GM18507 (cell line): ENCODE data around the gene IRGQ.

Experiments used
- DNase-seq: peaks from one replicate; pipeline ENCODE4 v3.0.0; 2011; ENCODE audit warnings: low read depth; ENCODE audit not compliant: insufficient read length; ENCODE audit errors: extremely low spot score
- FAIRE-seq: peaks from 2 replicates; lab custom pipeline; 2011; peaks lifted over from hg19 to GRCh38; lab: Jason Lieb, UNC

IRGQ gene

DNA sequence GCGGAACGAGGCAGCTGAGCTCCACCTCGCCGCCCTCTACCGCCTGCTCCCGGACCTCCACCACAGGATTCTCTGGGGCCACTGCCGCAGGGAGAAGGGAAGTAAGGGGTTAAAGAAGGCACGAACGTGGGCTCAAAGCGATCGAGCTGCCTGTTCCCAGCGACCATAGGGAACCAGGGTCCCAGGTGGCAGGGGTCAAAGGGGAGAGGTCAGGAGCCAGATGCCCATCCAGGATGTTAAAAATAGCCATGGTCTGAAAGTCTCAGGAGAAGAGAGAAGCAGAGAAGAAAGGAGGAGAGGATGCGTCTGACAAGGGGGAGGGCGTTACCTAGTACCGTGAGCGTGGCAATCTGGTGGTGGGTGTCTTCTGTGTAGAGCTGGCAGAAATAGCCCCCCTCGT lies 30.9 kb upstream of the IRGQ start:
- DNase-seq (no peak), FAIRE-seq (no peak)

DNA sequence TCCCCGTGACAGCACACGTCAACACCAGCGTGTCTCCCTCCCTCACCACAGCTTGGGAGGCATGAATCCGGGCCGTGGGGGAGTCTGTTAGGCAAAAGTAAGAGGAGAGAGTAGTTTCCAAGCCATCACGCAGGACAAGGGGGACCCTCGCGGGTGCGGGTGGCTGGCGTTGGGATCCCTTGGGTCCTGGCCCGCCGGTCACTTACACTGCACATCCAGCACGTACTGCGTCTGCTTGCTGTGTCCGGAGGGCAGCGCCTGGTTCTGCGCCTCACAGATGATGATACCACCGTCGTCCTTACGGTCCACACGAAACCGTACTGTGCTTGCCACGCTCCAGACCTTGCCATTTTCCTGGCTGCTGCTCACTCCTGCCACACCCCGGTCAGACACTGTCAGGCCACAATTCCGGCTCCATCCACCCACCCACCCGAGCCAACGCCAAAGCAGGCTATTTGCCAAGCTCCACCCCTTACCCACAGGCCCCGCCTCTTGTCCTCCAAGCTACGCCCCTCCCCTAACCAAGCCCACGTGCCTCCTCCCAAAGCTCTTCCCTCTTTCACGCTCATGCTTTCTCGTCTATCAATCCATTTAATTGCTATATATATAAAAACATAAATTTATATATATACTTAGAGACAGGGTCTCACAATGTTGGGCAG lies 30.1 kb upstream of the IRGQ start:
- FAIRE-seq = no peak
- DNase-seq = no peak

DNA sequence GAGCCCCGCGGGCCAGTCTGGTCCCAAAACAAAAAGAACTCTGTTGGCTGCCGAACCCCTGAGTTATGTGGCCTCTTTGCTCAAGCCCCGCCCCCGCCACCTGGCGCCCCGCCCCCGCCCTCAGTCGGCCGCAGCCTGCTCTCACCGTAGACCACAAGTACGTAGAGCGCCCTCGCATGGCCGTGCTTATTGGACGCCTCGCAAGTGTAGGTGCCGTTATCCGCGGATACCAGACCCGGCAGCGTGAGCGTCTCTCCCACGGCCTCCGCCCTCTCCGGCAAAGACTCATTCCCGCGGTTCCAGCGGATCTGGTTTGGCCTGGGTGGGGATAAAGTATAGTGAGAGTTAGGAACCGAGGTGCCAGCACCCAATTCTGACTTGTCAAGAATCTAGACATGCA lies 29.0 kb upstream of the IRGQ start:
- peak; percentile 62 for FAIRE-seq

DNA sequence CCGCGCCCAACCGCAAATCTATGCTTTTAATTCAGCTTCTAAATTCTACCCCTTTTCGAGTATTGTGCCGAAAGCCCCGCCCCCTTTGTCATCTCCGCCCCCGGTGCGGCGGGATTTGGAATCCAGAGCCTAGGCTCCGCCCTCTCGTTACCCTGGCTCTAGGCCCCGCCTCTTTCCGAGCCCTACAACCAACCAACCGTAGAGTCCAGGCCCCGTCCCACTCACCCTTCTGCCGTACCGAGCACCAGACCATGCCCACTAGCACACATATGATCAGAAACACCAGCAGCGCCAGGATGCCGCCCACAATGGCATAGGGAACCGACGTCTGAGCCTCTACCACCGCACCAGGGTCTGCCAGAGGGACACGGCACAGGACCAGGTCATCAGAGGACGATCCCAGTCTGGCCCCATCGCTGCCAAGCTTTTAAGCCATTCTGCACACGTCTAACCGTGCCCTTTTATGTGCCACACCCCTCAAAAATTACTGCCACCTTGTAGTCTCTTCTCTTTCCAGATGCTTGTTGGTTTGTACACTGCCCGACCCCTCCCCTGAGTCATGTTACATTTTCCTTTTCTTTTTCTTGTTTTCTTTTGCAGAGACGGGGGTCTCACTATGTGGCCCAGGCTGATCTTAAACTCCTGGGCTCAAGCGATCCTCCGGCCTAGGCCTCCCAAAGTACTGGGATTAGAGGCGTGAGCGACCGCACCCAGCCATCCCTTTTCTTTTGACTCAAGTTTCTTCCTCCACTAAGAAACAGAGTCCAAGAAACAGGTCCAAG lies 28.1 kb upstream of the IRGQ start:
- no peak for DNase-seq
- FAIRE-seq = no peak

More for the DNA sequence above, 29.0 kb upstream of the IRGQ start:
- DNase-seq = no peak

DNA sequence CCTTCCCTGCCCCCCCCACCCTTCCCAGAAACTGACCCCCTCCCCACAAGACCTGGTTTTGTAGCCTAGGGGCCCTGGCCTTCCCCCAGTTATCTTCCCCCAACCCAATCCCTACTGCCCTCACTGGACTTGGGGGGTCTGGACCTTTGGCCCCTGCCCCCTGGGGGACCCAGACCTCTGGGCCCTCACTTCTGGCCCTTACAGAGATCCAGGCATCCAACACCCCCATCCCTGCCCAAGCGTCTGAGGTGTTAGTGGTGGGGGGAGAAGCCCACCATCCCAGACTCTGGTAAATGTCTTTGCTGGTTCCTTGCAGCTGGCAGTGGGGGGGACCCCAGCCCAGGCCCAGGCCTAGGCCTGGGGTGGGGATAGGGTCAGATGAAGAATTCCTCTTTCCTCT lies 27.0 kb upstream of the IRGQ start:
- FAIRE-seq = no peak
- DNase-seq = no peak

DNA sequence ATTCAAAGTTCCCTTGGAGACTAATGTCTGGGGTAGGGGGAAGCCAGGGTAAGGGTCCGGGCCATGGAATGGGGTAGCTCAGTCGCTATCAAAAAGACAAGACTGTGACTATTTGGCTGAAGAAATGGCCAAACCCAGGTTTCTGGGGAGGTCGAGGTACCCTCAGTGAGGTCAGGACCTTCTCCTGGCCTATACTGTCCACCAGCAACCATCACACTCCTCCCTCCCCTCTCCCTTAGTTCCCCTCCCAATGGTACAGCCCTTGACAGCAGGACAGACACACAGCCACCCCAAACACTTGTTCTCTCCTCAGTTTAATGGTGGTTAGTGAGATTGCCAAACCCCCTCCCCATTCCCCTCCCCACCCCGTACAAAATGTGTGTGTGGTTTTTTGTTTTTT lies 26.1 kb upstream of the IRGQ start:
- DNase-seq (no peak), FAIRE-seq (no peak)

DNA sequence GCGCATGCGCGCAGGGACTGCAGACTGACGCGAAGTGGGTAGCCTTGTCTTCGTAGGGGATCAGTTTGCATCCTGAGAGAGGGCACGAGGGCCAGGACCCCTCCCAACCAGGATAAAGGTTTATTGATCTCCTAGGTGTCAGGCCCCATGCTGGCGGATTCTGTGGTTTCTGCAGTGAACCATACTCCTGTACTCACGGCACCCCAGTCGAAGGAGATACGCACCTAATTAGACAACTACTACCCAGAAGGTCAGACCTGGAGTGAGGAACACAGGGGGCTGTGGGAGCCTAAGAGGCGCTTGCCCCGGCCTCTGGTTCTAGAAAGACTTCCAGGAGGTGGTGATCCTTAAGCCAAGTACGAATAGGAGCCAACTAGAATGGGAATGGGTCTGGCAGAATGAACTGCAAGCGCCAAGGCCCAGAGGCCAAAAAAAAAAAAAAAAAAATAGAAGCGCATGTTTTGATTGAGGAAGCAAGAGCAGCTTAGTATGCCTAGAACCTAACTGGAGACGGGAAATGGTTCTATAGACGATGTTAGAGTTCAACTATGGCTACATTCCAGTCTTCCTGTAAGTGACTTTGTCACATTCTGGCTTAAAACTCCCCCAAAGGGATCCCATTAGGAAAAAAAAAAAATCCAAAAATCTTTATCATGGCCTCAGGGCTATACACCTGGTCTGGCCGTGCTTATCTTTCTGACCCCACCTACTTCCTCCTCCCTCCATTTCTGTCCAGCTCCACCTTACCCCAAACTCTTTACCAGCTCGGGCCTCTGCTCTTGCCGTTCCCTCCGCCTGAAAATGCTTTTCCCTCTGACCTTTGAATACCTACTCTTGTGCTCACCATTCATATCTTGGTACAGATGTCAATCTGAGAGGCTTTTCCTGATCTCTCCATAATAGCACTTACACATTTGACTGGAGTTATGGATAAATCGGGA lies 24.4 kb upstream of the IRGQ start:
- FAIRE-seq (no peak), DNase-seq (no peak)

DNA sequence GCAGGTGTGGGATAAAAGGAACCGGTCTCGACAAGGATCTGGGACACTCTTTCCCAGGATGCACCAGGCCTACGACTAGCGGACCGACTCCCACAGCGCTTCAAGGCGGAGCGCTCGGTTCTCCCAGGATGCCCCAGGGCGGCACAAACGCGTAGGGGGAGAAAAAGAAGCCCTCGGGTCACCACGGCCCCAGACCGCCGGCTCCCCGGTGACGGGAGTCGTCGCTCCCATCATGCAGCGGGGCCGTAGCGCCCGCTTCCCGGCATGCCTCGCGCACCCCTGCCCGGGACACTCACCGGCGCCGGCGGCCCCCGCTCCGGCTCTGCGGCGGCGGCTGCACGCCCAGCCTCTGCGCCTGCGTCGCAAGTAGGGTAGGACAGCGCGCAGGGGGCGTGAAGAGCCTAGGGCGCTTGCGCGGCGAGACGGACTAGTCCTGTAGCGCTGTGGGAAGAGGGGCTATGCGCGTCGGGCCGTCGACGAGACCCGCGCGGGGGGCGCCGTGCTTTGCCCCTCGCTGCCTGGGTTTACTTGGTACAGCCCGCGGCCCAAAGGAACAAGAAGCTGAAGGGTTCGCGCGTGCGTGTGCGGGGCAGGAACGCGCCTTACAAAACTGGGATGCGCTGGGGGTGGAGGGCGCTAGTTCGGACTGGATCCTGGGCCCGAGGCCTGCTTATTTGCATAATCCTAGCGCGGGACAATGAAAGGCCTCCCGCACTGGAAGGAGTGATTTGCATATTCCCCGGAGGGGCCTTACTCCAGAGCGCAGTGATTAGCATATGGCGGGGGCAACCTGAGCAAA lies 23.5 kb upstream of the IRGQ start, which contains the start of gene ZNF428:
ZNF428 (minus strand) TSS at position 368 of the 799 bp plus-strand sequence. CDS start 5,325 bp downstream, outside the sequence.
- FAIRE-seq (peak; percentile 95), DNase-seq (peak; percentile 83)

DNA sequence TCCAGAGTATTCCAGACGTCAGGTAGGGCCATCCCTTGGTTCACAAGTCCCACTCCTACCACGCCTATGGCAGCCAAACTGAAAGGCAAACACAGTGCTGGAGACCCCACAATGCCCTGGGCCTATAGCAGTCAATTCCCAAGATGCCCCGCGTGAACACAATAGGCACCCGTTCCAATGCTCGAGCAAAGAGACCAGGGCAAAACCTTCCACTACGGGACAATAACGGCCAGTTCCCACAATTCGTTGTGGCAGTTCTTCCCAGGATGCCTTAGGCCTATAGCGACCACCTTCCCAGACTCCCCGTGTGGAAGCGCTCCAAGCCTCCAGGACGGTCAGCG lies 23.0 kb upstream of the IRGQ start:
- DNase-seq (no peak), FAIRE-seq (no peak)

DNA sequence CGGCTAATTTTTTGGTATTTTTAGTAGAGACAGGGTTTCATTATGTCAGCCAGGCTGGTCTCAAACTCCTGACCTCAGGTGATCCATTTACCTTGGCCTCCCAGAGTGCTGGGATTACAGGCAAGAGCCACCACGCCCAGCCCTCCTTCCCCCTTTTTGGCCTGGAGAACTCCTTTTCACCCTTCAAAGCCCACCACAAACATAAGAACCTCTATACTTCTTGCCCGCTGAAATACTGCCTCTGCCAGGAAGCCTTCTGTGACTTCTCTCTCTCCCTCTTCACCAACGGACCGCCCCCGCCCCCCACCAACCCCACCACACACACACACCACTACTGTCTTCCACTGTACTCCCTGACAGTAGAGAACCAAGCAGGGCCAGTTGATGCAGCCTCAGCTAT lies 21.0 kb upstream of the IRGQ start:
- FAIRE-seq (no peak), DNase-seq (no peak)

DNA sequence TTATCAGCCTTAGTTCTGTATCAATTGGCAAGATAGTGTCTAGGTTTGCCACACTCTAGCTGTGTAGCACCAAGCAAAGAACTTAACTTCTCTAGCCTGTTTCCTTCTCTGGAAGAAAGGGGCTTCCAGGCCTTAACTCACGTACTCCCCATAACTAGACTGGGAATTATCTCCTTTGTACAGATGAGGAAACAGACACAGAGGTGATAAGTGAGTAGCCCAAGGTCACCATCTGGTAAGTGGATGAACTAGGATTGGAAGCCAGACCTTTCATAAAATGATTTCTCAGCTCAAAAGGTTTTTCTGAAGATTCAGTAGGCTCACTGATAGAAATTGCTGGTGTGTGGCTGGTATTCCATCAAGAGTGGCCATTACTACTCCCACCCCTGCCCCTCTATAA lies 20.4 kb upstream of the IRGQ start:
- no peak for DNase-seq
- no peak for FAIRE-seq

DNA sequence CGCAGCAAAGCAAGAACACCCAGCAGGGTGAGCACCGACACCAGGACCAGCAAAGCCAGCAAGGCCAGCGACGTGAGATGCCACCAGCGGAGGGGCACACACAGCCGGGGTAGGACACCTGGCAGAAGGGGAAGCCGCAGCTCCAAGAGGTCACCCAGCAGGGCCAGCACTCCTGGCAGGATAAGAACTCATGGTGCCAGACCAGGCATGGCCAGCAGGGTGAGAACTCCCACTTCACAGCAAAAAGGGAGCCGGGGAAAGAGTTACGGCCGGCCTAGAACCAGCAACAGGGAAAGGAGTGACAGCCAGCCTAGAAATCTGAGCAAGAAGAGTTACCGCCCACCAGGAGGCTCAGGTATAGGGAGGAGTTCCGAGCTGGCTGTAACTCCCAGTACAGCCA lies 16.4 kb upstream of the IRGQ start:
- DNase-seq (no peak), FAIRE-seq (no peak)

DNA sequence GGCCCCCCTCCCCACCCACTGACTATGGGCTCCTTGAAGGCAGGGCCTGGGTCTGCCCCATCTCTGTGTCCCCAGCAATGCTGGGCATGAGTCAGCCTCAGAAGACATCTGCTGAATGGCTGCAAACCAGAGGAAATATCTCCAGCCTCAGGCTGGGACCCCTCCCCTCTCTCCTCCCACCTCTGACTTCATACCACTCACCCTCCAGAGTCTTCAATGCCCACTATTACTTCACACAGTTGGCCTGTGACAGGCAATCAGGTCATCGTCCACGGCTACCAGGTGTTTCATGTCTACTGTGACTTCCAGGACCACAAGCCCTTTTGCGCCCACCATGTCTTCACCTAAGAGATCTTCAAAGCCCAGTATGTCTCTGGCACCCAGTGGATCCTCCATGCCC lies 15.9 kb upstream of the IRGQ start, which contains the start of gene SRRM5:
SRRM5 (plus strand) TSS at position 301 of the 400 bp plus-strand sequence; CDS start at position 335, 34 bp downstream.
- no peak for FAIRE-seq

DNA sequence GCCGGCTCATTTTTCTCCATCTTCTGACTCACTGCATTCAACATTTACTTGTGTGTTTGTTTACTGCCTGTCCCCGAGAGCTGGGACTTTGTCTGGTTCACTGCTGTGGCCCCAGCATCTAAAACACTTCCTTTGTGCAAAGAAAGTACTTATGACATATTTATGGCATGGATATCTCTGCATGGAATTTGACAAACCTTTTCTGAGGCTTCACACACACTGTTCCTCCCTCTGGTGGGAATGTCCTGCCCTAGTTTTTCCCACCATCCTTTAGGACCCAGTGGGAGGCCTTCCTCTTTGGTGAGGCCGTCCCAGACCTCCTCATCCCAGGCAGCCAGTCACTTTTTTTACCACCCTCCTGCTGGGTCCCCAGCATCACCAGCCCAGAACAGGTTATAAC lies 14.6 kb upstream of the IRGQ start:
- DNase-seq = no peak

More for the DNA sequence above, 15.9 kb upstream of the IRGQ start, which contains the start of gene SRRM5:
- no peak for DNase-seq

DNA sequence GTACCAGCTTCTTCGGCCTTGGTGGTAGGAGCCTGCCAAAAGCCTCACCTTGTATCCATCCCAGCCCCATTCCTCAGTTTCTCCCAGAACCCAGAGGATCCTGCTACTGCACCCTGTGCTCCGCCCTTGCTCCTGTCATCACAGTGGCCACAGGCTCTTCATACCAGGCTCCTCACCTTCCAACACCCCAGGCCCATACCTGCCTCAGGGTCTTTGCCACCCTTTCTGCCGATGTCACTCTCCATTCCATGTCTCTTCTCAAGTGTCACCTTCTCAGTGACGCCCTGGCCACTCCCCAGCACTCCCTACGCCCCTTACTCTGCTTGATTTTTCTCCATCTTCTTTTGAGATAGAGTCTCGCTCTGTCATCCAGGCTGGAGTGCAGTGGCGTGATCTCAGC lies 13.9 kb upstream of the IRGQ start:
- DNase-seq (no peak), FAIRE-seq (no peak)

More for the DNA sequence above, 14.6 kb upstream of the IRGQ start:
- no peak for FAIRE-seq

DNA sequence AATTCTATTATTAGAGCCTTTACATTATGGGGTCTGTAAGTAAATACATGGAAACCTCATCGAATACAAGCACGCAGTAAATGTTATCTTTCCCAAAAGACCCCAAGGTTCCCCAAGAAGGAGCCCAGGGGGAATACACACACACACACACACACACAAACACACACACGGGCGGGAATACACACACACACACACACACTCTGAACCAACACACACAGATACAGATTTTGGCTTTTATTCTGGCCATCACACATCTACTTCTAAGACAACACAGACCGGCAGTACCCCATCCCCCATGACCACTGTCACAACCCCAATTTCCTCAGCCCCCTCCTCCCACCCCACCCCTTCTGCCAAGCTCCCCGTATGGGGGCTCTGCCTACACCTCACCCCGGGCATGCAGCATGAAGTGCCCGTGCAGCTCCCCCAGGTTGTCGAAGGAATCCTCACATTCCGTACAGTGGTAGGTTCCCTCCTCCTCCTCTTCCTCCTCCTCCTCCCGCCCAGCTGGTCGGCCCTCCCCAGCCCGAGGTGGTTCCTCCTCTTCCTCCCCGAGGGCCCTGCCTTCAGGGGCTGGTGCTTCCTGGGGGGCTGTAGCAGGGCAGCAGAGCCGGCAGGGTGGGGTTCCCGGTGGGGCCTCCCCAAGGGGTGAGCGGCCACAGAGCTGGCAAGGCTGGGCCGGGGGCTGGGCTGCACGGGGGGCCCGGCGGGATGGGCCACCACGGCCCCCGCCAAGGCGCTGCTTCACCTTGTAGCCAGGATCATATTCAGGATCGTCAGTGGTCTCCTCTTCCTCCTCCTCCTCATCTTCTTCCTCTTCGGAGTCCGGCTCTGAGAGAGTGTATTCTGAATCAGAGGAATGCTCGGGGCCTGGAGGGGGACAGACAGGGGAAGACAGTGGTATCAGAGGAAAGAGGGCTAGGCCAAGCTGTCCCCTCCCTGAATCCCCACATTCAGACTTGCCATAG lies 11.6 kb upstream of the IRGQ start:
- FAIRE-seq (no peak), DNase-seq (no peak)

DNA sequence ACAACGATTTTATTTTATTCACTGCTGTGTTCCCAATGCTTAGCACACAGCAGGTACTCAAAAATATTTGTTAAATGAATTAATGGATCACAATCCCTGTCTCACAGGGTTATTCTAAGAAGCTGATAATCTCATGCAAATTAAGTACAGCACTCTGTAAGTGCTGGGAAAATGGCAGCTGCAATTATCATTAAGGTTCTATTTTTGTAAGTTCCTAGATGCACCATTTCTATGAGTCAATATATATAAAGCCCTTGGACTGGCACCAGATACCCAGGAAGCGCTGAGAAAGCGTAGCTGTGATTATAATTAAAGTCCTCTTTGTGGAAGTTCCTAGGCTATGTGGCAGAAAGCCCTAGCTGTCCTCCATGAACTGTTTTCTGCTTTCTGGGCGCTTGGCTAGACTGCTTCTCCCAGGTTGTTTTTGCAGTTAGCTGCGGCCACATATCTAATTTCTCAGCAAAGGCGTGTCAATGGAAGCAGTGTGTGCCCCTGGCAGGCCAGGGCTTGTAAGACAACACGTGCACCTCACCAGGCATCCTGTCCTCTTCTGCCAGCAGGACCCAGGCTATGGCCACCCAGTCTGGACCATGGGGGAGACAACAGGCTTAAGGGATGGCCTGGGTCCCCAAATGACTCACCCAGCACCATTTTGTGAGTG lies 10.8 kb upstream of the IRGQ start:
- no peak for FAIRE-seq
- no peak for DNase-seq
